Activated CD4-positive, alpha-beta memory T cell treated with anti-CD3 and anti-CD28 coated beads for 36 hours (primary cell): ENCODE data around the gene HECTD1. TPM values are rescaled to one million over a fixed set of nuclear protein-coding genes. Genes with fewer than 3 reads are reported as not detected.
A peak's percentile ranks its signal among the peaks of the same experiment; 100 is the strongest.
"Not testable (repeated sequence)": the region's sequence is repeated elsewhere in the genome, so short reads cannot be mapped to it uniquely, and the experiment has no call there.

Experiments used
- CTCF ChIA-PET: fragments of 350-600 bp; sonication (Branson Sonifier 250); formaldehyde crosslinking; loops from one replicate; lab custom pipeline; 2021; ENCODE audit warnings: antibody characterized with exemption, inconsistent platforms; lab: Charles Lee
- POLR2A ChIA-PET: fragments of 350-600 bp; sonication (Branson Sonifier 250); formaldehyde crosslinking; loops from one replicate; lab custom pipeline; 2021; ENCODE audit warnings: antibody characterized with exemption; lab: Charles Lee
- DNase-seq: peaks from one replicate; pipeline ENCODE4 v3.0.0-alpha.2; 2020
- H3K27ac Mint-ChIP-seq: one replicate; pipeline ENCODE4 v1.8.0; 2021; ENCODE audit warnings: mixed read lengths
- H3K27me3 Mint-ChIP-seq: one replicate; pipeline ENCODE4 v1.8.0; 2021; ENCODE audit warnings: mixed read lengths
- H3K36me3 Mint-ChIP-seq: one replicate; pipeline ENCODE4 v1.8.0; 2021; ENCODE audit warnings: mixed read lengths
- H3K4me1 Mint-ChIP-seq: one replicate; pipeline ENCODE4 v1.8.0; 2021; ENCODE audit warnings: low read depth, mixed read lengths
- H3K4me3 Mint-ChIP-seq: one replicate; pipeline ENCODE4 v1.8.0; 2021; ENCODE audit warnings: mild to moderate bottlenecking, mixed read lengths
- H3K9me3 Mint-ChIP-seq: one replicate; pipeline ENCODE4 v1.8.0; 2021; ENCODE audit warnings: mixed read lengths
- intact Hi-C: fragments of 100-400 bp; cut with micrococcal nuclease; formaldehyde crosslinking; loops from one replicate; pipeline ENCODE4 v1.15.1; 2023
- total RNA-seq, 2 experiments: library from RNA; stranded (reverse); gene quantifications; one replicate each; pipeline ENCODE4 v1.2.3, GENCODE V29; 2021

Gene HECTD1
- total RNA-seq: 10 to 100 TPM; 84.9 to 88.1 TPM

GRCh38 chr14:31207755-31208545 is at the start of gene HECTD1:
Gene HECTD1 (minus strand): TSS chr14:31207793. CDS start chr14:31205936, 1,857 bp downstream.
- POLR2A ChIA-PET: interaction anchor here (0.7 to 2.6 kb wide), 17 partner anchors 9 to 869 kb away, joined by 3 to 14 read pairs (median 5); partner anchors contain the start of genes AP4S1, ARHGAP5, DTD2 and HEATR5A
- peak; percentile 91 for DNase-seq
- intact Hi-C loops: loop anchor here (1.0 to 10.0 kb wide), 12 partner anchors 67 to 995 kb away; partner anchors contain the start of genes ARHGAP5, DTD2, NUBPL and RNU6-7
- Mint-ChIP-seq H3K4me1 (peaks cover 48% of the 10 kb centered on the region), H3K4me3 (peak within 1 kb of the TSS; percentile 94), H3K36me3 (peaks cover 20% of the 10 kb centered on the region), H3K9me3 (no peaks in the 10 kb centered on the region), H3K27ac (peak within 1 kb of the TSS; percentile 100), H3K27me3 (no peaks in the 10 kb centered on the region)
- CTCF ChIA-PET: interaction anchor here (0.6 to 3.2 kb wide), 21 partner anchors 8 to 870 kb away, joined by 3 to 22 read pairs (median 3); partner anchors contain the start of genes DTD2, HEATR5A and STRN3

GRCh38 chr14:31257244-31257553 is 49.6 kb upstream of the HECTD1 start:
- H3K36me3 Mint-ChIP-seq: no peaks in the 10 kb centered on the region
- CTCF ChIA-PET: interaction anchor here (0.7 kb wide), 1 partner anchor 1653 kb away, joined by 4 read pairs; no protein-coding TSS in a partner anchor
- H3K4me3 Mint-ChIP-seq: no peak overlapping the region
- intact Hi-C loops: no loop called here
- no peaks in the 10 kb centered on the region for H3K4me1 Mint-ChIP-seq
- no peaks in the 10 kb centered on the region for H3K9me3 Mint-ChIP-seq
- POLR2A ChIA-PET: no interaction called here
- no peak for DNase-seq
- no peaks in the 10 kb centered on the region for H3K27me3 Mint-ChIP-seq
- no peak overlapping the region for H3K27ac Mint-ChIP-seq

GRCh38 chr14:31256534-31257243 is 49.1 kb upstream of the HECTD1 start:
- H3K4me1 Mint-ChIP-seq: no peaks in the 10 kb centered on the region
- no peaks in the 10 kb centered on the region for H3K9me3 Mint-ChIP-seq
- no peaks in the 10 kb centered on the region for H3K36me3 Mint-ChIP-seq
- H3K27ac Mint-ChIP-seq: no peak overlapping the region
- no peak for DNase-seq
- intact Hi-C loops: no loop called here
- ChIA-PET CTCF (interaction anchor here (0.7 kb wide), 1 partner anchor 1654 kb away, joined by 4 read pairs; no protein-coding TSS in a partner anchor), POLR2A (no interaction called here)
- no peak overlapping the region for H3K4me3 Mint-ChIP-seq
- no peaks in the 10 kb centered on the region for H3K27me3 Mint-ChIP-seq

- H3K4me3 Mint-ChIP-seq, H3K4me1 Mint-ChIP-seq, CTCF ChIA-PET, H3K27ac Mint-ChIP-seq, DNase-seq, POLR2A ChIA-PET, intact Hi-C loops, H3K9me3 Mint-ChIP-seq, H3K27me3 Mint-ChIP-seq, H3K36me3 Mint-ChIP-seq: not testable (repeated sequence)
These were observed 48.3 kb upstream of the HECTD1 start for GRCh38 chr14:31255918-31256317.

GRCh38 chr14:31255286-31255685 is 47.7 kb upstream of the HECTD1 start:
- Mint-ChIP-seq H3K27ac (no peak overlapping the region), H3K4me1 (no peaks in the 10 kb centered on the region), H3K36me3 (no peaks in the 10 kb centered on the region), H3K9me3 (no peaks in the 10 kb centered on the region), H3K4me3 (no peak overlapping the region), H3K27me3 (no peaks in the 10 kb centered on the region)
- DNase-seq: no peak
- POLR2A ChIA-PET: no interaction called here
- CTCF ChIA-PET: no interaction called here
- intact Hi-C loops: no loop called here

- no peak overlapping the region for H3K4me3 Mint-ChIP-seq
- ChIA-PET CTCF (no interaction called here), POLR2A (no interaction called here)
These were observed 46.3 kb upstream of the HECTD1 start for GRCh38 chr14:31253746-31254471.

GRCh38 chr14:31252865-31253264 is 45.3 kb upstream of the HECTD1 start:
- intact Hi-C loops: no loop called here
- Mint-ChIP-seq H3K4me1 (no peaks in the 10 kb centered on the region), H3K4me3 (no peak overlapping the region), H3K9me3 (no peaks in the 10 kb centered on the region), H3K27ac (no peak overlapping the region), H3K36me3 (no peaks in the 10 kb centered on the region), H3K27me3 (no peaks in the 10 kb centered on the region)
- ChIA-PET POLR2A (no interaction called here), CTCF (no interaction called here)
- DNase-seq: no peak

More at GRCh38 chr14:31253746-31254471, 46.3 kb upstream of the HECTD1 start:
- intact Hi-C loops: no loop called here
- Mint-ChIP-seq H3K27me3 (no peaks in the 10 kb centered on the region), H3K4me1 (no peaks in the 10 kb centered on the region), H3K9me3 (no peaks in the 10 kb centered on the region), H3K27ac (no peak overlapping the region), H3K36me3 (no peaks in the 10 kb centered on the region)
- DNase-seq: no peak

GRCh38 chr14:31251028-31251958 is 43.7 kb upstream of the HECTD1 start:
- no peaks in the 10 kb centered on the region for H3K36me3 Mint-ChIP-seq
- ChIA-PET CTCF (no interaction called here), POLR2A (no interaction called here)
- H3K27ac Mint-ChIP-seq: no peak overlapping the region
- H3K27me3 Mint-ChIP-seq: no peaks in the 10 kb centered on the region
- no peaks in the 10 kb centered on the region for H3K4me1 Mint-ChIP-seq
- intact Hi-C loops: no loop called here
- no peak for DNase-seq
- no peak overlapping the region for H3K4me3 Mint-ChIP-seq
- H3K9me3 Mint-ChIP-seq: no peaks in the 10 kb centered on the region

- DNase-seq: no peak
- Mint-ChIP-seq H3K4me3 (no peak overlapping the region), H3K27me3 (no peaks in the 10 kb centered on the region), H3K36me3 (no peaks in the 10 kb centered on the region), H3K4me1 (peaks cover 16% of the 10 kb centered on the region), H3K9me3 (no peaks in the 10 kb centered on the region), H3K27ac (no peak overlapping the region)
- intact Hi-C loops: no loop called here
- CTCF ChIA-PET: no interaction called here
- POLR2A ChIA-PET: no interaction called here
These were observed 37.0 kb upstream of the HECTD1 start for GRCh38 chr14:31244626-31245025.

- no peaks in the 10 kb centered on the region for H3K36me3 Mint-ChIP-seq
- DNase-seq: peak; percentile 63
- H3K4me3 Mint-ChIP-seq: no peak overlapping the region
- H3K4me1 Mint-ChIP-seq: peaks cover 16% of the 10 kb centered on the region
- intact Hi-C loops: no loop called here
- CTCF ChIA-PET: no interaction called here
- H3K27me3 Mint-ChIP-seq: no peaks in the 10 kb centered on the region
- H3K9me3 Mint-ChIP-seq: no peaks in the 10 kb centered on the region
- POLR2A ChIA-PET: interaction anchor here (0.6 kb wide), 1 partner anchor 52 kb away, joined by 3 read pairs; no protein-coding TSS in a partner anchor
- no peak overlapping the region for H3K27ac Mint-ChIP-seq
These were observed 36.3 kb upstream of the HECTD1 start for GRCh38 chr14:31243860-31244259.

GRCh38 chr14:31242161-31242940 is 34.8 kb upstream of the HECTD1 start:
- H3K9me3 Mint-ChIP-seq, DNase-seq, POLR2A ChIA-PET, H3K4me3 Mint-ChIP-seq, H3K27ac Mint-ChIP-seq, CTCF ChIA-PET, intact Hi-C loops, H3K36me3 Mint-ChIP-seq, H3K27me3 Mint-ChIP-seq: not testable (repeated sequence)
- peaks cover 16% of the 10 kb centered on the region for H3K4me1 Mint-ChIP-seq
